HepG2 (cell line): Measurements from ENCODE around the gene ELFN1. TPM values are rescaled to one million over a fixed set of nuclear protein-coding genes. Genes with fewer than 3 reads are reported as not detected.

Experiments used
- ATRX ChIP-seq: sonication (generic); formaldehyde crosslinking; IDR thresholded peaks from 2 replicates; pipeline ENCODE4 v1.4.0; 2020; ENCODE audit warnings: missing genetic modification reagents, borderline replicate concordance
- GABPA ChIP-seq, 2 experiments: IDR thresholded peaks; 2 replicates each; pipeline ENCODE4 v1.6.1; 2011 to 2016; ENCODE audit warnings: low read depth in 2 of 2, low read length in 1 of 2, missing biosample characterization in 1 of 2, missing genetic modification characterization in 1 of 2
- MAFK ChIP-seq, 2 experiments: IDR thresholded peaks in 1 of 2; conservative IDR thresholded peaks in 1 of 2; 2 replicates each; pipeline ENCODE4 v1.6.1; 2011; ENCODE audit warnings: improper control_type of control experiment in 2 of 2, low read length in 2 of 2
- MAZ ChIP-seq, 2 experiments: sonication (generic) in 1 of 2; formaldehyde crosslinking in 1 of 2; IDR thresholded peaks; 2 replicates each; pipeline versions ENCODE4 v1.5.0 to v1.6.1; 2012 to 2020; ENCODE audit warnings: low read depth in 2 of 2, mild to moderate bottlenecking in 2 of 2, borderline replicate concordance in 1 of 2, improper control_type of control experiment in 1 of 2, low read length in 1 of 2, missing genetic modification reagents in 1 of 2, moderate library complexity in 1 of 2
- NR2F6 ChIP-seq, 2 experiments: IDR thresholded peaks; 2 replicates each; pipeline ENCODE4 v1.6.1; 2016; ENCODE audit warnings: antibody characterized with exemption in 1 of 2, mild to moderate bottlenecking in 1 of 2
- PAX8 ChIP-seq: sonication (generic); formaldehyde crosslinking; IDR thresholded peaks from 2 replicates; pipeline ENCODE4 v1.8.0; 2022; ENCODE audit warnings: mild to moderate bottlenecking, missing genetic modification reagents, borderline replicate concordance
- PPARG ChIP-seq: conservative IDR thresholded peaks from 2 replicates; pipeline ENCODE4 v1.6.1; 2016; ENCODE audit warnings: missing biosample characterization, missing genetic modification reagents
- SIX4 ChIP-seq: sonication (generic); formaldehyde crosslinking; IDR thresholded peaks from 2 replicates; pipeline ENCODE4 v1.4.0; 2020; ENCODE audit warnings: missing genetic modification reagents
- TAF1 ChIP-seq: sonication (generic); formaldehyde crosslinking; IDR thresholded peaks from 2 replicates; pipeline ENCODE4 v1.4.0; 2020; ENCODE audit warnings: missing genetic modification reagents
- YEATS2 ChIP-seq: sonication (generic); formaldehyde crosslinking; IDR thresholded peaks from 2 replicates; pipeline ENCODE4 v1.4.0; 2020; ENCODE audit warnings: missing genetic modification reagents, borderline replicate concordance
- ZNF234 ChIP-seq: sonication (generic); formaldehyde crosslinking; conservative IDR thresholded peaks from 2 replicates; pipeline ENCODE4 v1.5.1; 2020; ENCODE audit warnings: mild to moderate bottlenecking, missing genetic modification reagents
- ZNF253 ChIP-seq: sonication (generic); formaldehyde crosslinking; IDR thresholded peaks from 2 replicates; pipeline ENCODE4 v1.8.0; 2022; ENCODE audit warnings: mild to moderate bottlenecking, missing genetic modification reagents, borderline replicate concordance
- ZNF281 ChIP-seq: sonication (generic); formaldehyde crosslinking; IDR thresholded peaks from 2 replicates; pipeline ENCODE4 v1.4.0; 2020; ENCODE audit warnings: missing genetic modification reagents, borderline replicate concordance
- ZNF333 ChIP-seq: sonication (generic); formaldehyde crosslinking; IDR thresholded peaks from 2 replicates; pipeline ENCODE4 v1.4.0; 2020; ENCODE audit warnings: mild to moderate bottlenecking, missing genetic modification reagents, borderline replicate concordance
- ZNF432 ChIP-seq: sonication (generic); formaldehyde crosslinking; IDR thresholded peaks from 2 replicates; pipeline ENCODE4 v1.5.0; 2020; ENCODE audit warnings: missing genetic modification reagents, mild to moderate bottlenecking, borderline replicate concordance
- ZNF468 ChIP-seq: sonication (generic); formaldehyde crosslinking; IDR thresholded peaks from 2 replicates; pipeline ENCODE4 v1.8.0; 2022; ENCODE audit warnings: mild to moderate bottlenecking, moderate library complexity, missing genetic modification reagents
- ZNF740 ChIP-seq: sonication (generic); formaldehyde crosslinking; IDR thresholded peaks from 2 replicates; pipeline ENCODE4 v1.4.0; 2020; ENCODE audit warnings: missing genetic modification reagents
- ZSCAN12 ChIP-seq: sonication (generic); formaldehyde crosslinking; IDR thresholded peaks from 2 replicates; pipeline ENCODE4 v1.9.0; 2021; ENCODE audit warnings: mild to moderate bottlenecking, missing genetic modification reagents
- polyA plus RNA-seq, 8 experiments: library from polyadenylated mRNA; depleted of rRNA in 3 of 8; stranded (reverse) in 7 of 8; unstranded in 1 of 8; fragments of >200 nt; fragmentation: Illumina TruSeq in 4 of 8; extraction: Trizol in 4 of 8; gene quantifications; 2 replicates each; pipeline versions ENCODE4 v1.2.1 to v1.2.3, GENCODE V29; 2011 to 2016; ENCODE audit warnings: low read depth in 4 of 8, missing spikeins in 1 of 8, mixed read lengths in 1 of 8; ENCODE audit not compliant: insufficient read depth in 1 of 8
- total RNA-seq, 5 experiments: library from RNA; depleted of rRNA; stranded (reverse); fragments of >200 nt; fragmentation: Illumina TruSeq; extraction: Trizol; gene quantifications; 2 replicates each; pipeline ENCODE4 v1.2.3, GENCODE V29; 2016; ENCODE audit warnings: low read depth in 1 of 5

The ELFN1 gene
- total and polyA plus RNA-seq, 2 of the 13 experiments (the other 11 are each of a cell fraction or from before 2014, with no cell fraction given), result 0.13 to 0.18 TPM

- TF ChIP-seq MAFK (conservative IDR thresholded peaks at IDR 0.05 in 1 of 2, IDR thresholded peaks at IDR 0.05 in 1 of 2; ENCODE audit: low read length in 2 of 2) (no peak), PAX8 (CRISPR knock-in tag) (peak; percentile 82; the same call in 1 of the 2 replicates), TAF1 (CRISPR knock-in tag) (peak; percentile 65), ZNF253 (CRISPR knock-in tag) (peak; percentile 84; the same call in 1 of the 2 replicates), GABPA (IDR thresholded peaks at IDR 0.05; ENCODE audit: low read depth, low read length) (no peak), GABPA (CRISPR knock-in tag; IDR thresholded peaks at IDR 0.05; ENCODE audit: low read depth) (peak; percentile 80), ATRX (CRISPR knock-in tag) (no peak), SIX4 (no peak), ZNF333 (CRISPR knock-in tag) (peak; percentile 32; the same call in 1 of the 2 replicates), YEATS2 (peak; percentile 38; the same call in 1 of the 2 replicates), ZNF468 (CRISPR knock-in tag) (0 out of 2 replicates have a peak, but pooled peaks have one; percentile 74), PPARG (CRISPR knock-in tag) (0 out of 2 replicates have a peak, but pooled peaks have one; percentile 28), ZNF234 (no peak), ZNF432 (CRISPR knock-in tag) (no peak), ZNF740 (CRISPR knock-in tag) (no peak), NR2F6 (IDR thresholded peaks at IDR 0.05) (no peak), NR2F6 (CRISPR knock-in tag; IDR thresholded peaks at IDR 0.05) (0 out of 2 replicates have a peak, but pooled peaks have one; percentile 8), ZNF281 (CRISPR knock-in tag) (no peak), ZSCAN12 (0 out of 2 replicates have a peak, but pooled peaks have one; percentile 57), MAZ (IDR thresholded peaks at IDR 0.05; ENCODE audit: borderline replicate concordance, low read depth, low read length) (no peak), MAZ (CRISPR knock-in tag; IDR thresholded peaks at IDR 0.05; ENCODE audit: low read depth) (0 out of 2 replicates have a peak, but pooled peaks have one; percentile 46)
These were observed 71.9 kb downstream of the ELFN1 start (continued) for GRCh38 chr7:1741751-1742554.
